ENCODE data around the gene YTHDF2.
"Not testable (repeated sequence)": the region's sequence is repeated elsewhere in the genome, so short reads cannot be mapped to it uniquely, and the experiment has no call there.

The YTHDF2 gene

GRCh38 chr1:28745653-28746173 lies 9.0 kb downstream of the YTHDF2 start:
- H3K4me1 ChIP-seq (ENCODE audit: insufficient read depth, insufficient read length) = peaks cover 3% of the 10 kb centered on the region
- no peak for TF ChIP-seq SUZ12 (IDR thresholded peaks at IDR 0.05; ENCODE audit: extremely low read depth, insufficient read depth, insufficient read length)
- no peak for TF ChIP-seq YY1 (IDR thresholded peaks at IDR 0.05; ENCODE audit: insufficient read depth, insufficient read length)
- TF ChIP-seq ZNF274 (IDR thresholded peaks at IDR 0.05; ENCODE audit: low read depth, low read length) = no peak
- no peaks in the 10 kb centered on the region for H3K27me3 ChIP-seq (ENCODE audit: insufficient read depth, insufficient read length)
- no peak overlapping the region for H3K9ac ChIP-seq (ENCODE audit: insufficient read length, low read depth)
- H3K4me3 ChIP-seq (ENCODE audit: insufficient read length, low read depth) = no peak overlapping the region
- DNase-seq (ENCODE audit: low read depth, low spot score) = no peak
- H3K36me3 ChIP-seq (ENCODE audit: insufficient read depth, insufficient read length, low read length) = peaks cover 88% of the 10 kb centered on the region
- no peaks in the 10 kb centered on the region for H3K9me3 ChIP-seq (ENCODE audit: insufficient read depth, low read length)

DNA sequence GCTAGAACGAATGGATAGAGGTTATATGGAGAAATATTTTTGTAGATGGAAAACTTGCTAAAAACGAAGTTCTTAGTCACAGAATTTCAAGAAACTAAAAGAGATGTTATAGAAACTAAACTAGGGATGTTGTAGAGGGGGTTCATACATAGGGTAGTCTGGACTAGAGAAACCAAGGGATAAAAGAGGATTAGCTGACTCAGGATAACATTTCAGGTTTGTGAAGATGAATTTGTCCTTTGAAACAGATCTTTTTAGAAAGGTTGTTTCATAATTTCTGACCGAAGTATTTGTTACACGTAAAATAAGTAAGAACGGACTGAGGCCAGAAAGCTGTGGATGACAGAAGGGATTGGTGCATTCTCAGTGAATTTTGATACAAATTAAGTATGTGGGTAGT lies 13.6 kb downstream of the YTHDF2 start:
- H3K27me3 ChIP-seq (ENCODE audit: insufficient read depth, insufficient read length) = no peaks in the 10 kb centered on the region
- no peak overlapping the region for H3K9ac ChIP-seq (ENCODE audit: insufficient read length, low read depth)
- peaks cover 82% of the 10 kb centered on the region for H3K36me3 ChIP-seq (ENCODE audit: insufficient read depth, insufficient read length, low read length)
- H3K4me1 ChIP-seq (ENCODE audit: insufficient read depth, insufficient read length) = no peaks in the 10 kb centered on the region
- no peak overlapping the region for H3K4me3 ChIP-seq (ENCODE audit: insufficient read length, low read depth)
- no peak for DNase-seq (ENCODE audit: low read depth, low spot score)
- TF ChIP-seq SUZ12 (IDR thresholded peaks at IDR 0.05; ENCODE audit: extremely low read depth, insufficient read depth, insufficient read length) (no peak), YY1 (IDR thresholded peaks at IDR 0.05; ENCODE audit: insufficient read depth, insufficient read length) (no peak), ZNF274 (IDR thresholded peaks at IDR 0.05; ENCODE audit: low read depth, low read length) (no peak)
- H3K9me3 ChIP-seq (ENCODE audit: insufficient read depth, low read length) = no peaks in the 10 kb centered on the region

GRCh38 chr1:28750771-28751294 lies 14.1 kb downstream of the YTHDF2 start:
- not testable (repeated sequence) for H3K9ac ChIP-seq (ENCODE audit: insufficient read length, low read depth); H3K4me1 ChIP-seq (ENCODE audit: insufficient read depth, insufficient read length); DNase-seq (ENCODE audit: low read depth, low spot score); H3K27me3 ChIP-seq (ENCODE audit: insufficient read depth, insufficient read length); H3K4me3 ChIP-seq (ENCODE audit: insufficient read length, low read depth); H3K9me3 ChIP-seq (ENCODE audit: insufficient read depth, low read length)
- peaks cover 83% of the 10 kb centered on the region for H3K36me3 ChIP-seq (ENCODE audit: insufficient read depth, insufficient read length, low read length)

GRCh38 chr1:28751315-28752060 lies 14.7 kb downstream of the YTHDF2 start:
- Histone ChIP-seq H3K9me3 (ENCODE audit: insufficient read depth, low read length) (no peaks in the 10 kb centered on the region), H3K4me1 (ENCODE audit: insufficient read depth, insufficient read length) (no peaks in the 10 kb centered on the region), H3K9ac (ENCODE audit: insufficient read length, low read depth) (no peak overlapping the region), H3K4me3 (ENCODE audit: insufficient read length, low read depth) (no peak overlapping the region), H3K36me3 (ENCODE audit: insufficient read depth, insufficient read length, low read length) (peaks cover 83% of the 10 kb centered on the region), H3K27me3 (ENCODE audit: insufficient read depth, insufficient read length) (no peaks in the 10 kb centered on the region)
- no peak for TF ChIP-seq SUZ12 (IDR thresholded peaks at IDR 0.05; ENCODE audit: extremely low read depth, insufficient read depth, insufficient read length)
- TF ChIP-seq ZNF274 (IDR thresholded peaks at IDR 0.05; ENCODE audit: low read depth, low read length) = no peak
- no peak for TF ChIP-seq YY1 (IDR thresholded peaks at IDR 0.05; ENCODE audit: insufficient read depth, insufficient read length)
- no peak for DNase-seq (ENCODE audit: low read depth, low spot score)

DNA sequence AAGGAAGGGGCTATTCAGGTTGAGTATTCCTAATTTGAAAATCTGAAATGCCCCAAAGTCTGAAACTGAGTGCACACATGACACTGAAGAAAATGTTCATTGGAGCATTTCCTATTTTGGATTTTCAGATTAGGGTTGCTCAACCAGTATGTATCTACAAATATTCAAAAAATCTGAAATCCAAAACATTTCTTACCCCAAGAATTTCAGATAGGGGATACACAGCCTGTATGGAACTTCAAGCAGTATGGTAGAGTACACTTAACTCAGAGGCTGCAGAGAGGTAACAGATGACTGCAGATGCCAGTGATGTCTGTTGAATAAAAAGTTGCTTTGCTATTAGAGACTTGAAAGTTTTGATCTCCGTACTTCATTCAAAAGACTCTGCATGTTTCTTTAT lies 19.0 kb downstream of the YTHDF2 start:
- no peak overlapping the region for H3K4me3 ChIP-seq (ENCODE audit: insufficient read length, low read depth)
- no peaks in the 10 kb centered on the region for H3K27me3 ChIP-seq (ENCODE audit: insufficient read depth, insufficient read length)
- H3K36me3 ChIP-seq (ENCODE audit: insufficient read depth, insufficient read length, low read length) = peaks cover 92% of the 10 kb centered on the region

GRCh38 chr1:28756846-28757245 lies 20.1 kb downstream of the YTHDF2 start:
- TF ChIP-seq SUZ12 (IDR thresholded peaks at IDR 0.05; ENCODE audit: extremely low read depth, insufficient read depth, insufficient read length) = no peak
- no peak for DNase-seq (ENCODE audit: low read depth, low spot score)
- Histone ChIP-seq H3K9ac (ENCODE audit: insufficient read length, low read depth) (no peak overlapping the region), H3K9me3 (ENCODE audit: insufficient read depth, low read length) (no peaks in the 10 kb centered on the region), H3K4me3 (ENCODE audit: insufficient read length, low read depth) (no peak overlapping the region), H3K4me1 (ENCODE audit: insufficient read depth, insufficient read length) (no peaks in the 10 kb centered on the region), H3K36me3 (ENCODE audit: insufficient read depth, insufficient read length, low read length) (peaks cover 94% of the 10 kb centered on the region), H3K27me3 (ENCODE audit: insufficient read depth, insufficient read length) (no peaks in the 10 kb centered on the region)

More for the DNA sequence above, 19.0 kb downstream of the YTHDF2 start:
- TF ChIP-seq SUZ12 (IDR thresholded peaks at IDR 0.05; ENCODE audit: extremely low read depth, insufficient read depth, insufficient read length) (no peak), YY1 (IDR thresholded peaks at IDR 0.05; ENCODE audit: insufficient read depth, insufficient read length) (no peak), ZNF274 (IDR thresholded peaks at IDR 0.05; ENCODE audit: low read depth, low read length) (no peak)
- no peaks in the 10 kb centered on the region for H3K4me1 ChIP-seq (ENCODE audit: insufficient read depth, insufficient read length)
- DNase-seq (ENCODE audit: low read depth, low spot score) = no peak
- no peak overlapping the region for H3K9ac ChIP-seq (ENCODE audit: insufficient read length, low read depth)
- H3K9me3 ChIP-seq (ENCODE audit: insufficient read depth, low read length) = no peaks in the 10 kb centered on the region

DNA sequence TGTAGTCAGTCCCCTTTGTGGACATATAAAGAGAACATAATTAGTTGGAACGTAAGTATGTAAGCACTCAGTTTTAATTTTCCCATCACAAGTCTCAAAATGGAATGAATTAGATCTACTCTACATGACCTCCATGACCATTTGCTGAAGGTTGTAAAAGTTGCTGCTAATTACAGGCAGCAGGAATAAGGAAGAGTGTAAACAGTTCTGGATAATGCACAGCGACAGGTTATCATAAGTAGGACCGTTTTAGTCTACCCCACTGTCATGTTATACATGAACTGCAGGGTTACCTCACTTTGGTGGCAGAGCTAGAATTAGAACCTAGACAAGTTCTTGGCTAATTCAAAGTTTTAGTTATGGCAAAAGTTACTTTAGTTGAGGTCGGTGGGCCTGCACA lies 21.7 kb downstream of the YTHDF2 start:
- no peak for DNase-seq (ENCODE audit: low read depth, low spot score)
- no peaks in the 10 kb centered on the region for H3K9me3 ChIP-seq (ENCODE audit: insufficient read depth, low read length)
- H3K4me1 ChIP-seq (ENCODE audit: insufficient read depth, insufficient read length) = no peaks in the 10 kb centered on the region
- H3K27me3 ChIP-seq (ENCODE audit: insufficient read depth, insufficient read length) = no peaks in the 10 kb centered on the region
- no peak overlapping the region for H3K4me3 ChIP-seq (ENCODE audit: insufficient read length, low read depth)
- H3K9ac ChIP-seq (ENCODE audit: insufficient read length, low read depth) = no peak overlapping the region
- peaks cover 88% of the 10 kb centered on the region for H3K36me3 ChIP-seq (ENCODE audit: insufficient read depth, insufficient read length, low read length)
- no peak for TF ChIP-seq ZNF274 (IDR thresholded peaks at IDR 0.05; ENCODE audit: low read depth, low read length)
- no peak for TF ChIP-seq SUZ12 (IDR thresholded peaks at IDR 0.05; ENCODE audit: extremely low read depth, insufficient read depth, insufficient read length)
- no peak for TF ChIP-seq YY1 (IDR thresholded peaks at IDR 0.05; ENCODE audit: insufficient read depth, insufficient read length)
